Ascending aorta (tissue), 2 donors: ENCODE measurements around the gene GPR37L1. TPM values are rescaled to one million over a fixed set of nuclear protein-coding genes. Genes with fewer than 3 reads are reported as not detected.

ENCODE experiments used
- DNase-seq, 2 donors: peaks; one replicate each; pipeline ENCODE4 v3.0.0-alpha.2; 2019; ENCODE audit warnings: low spot score in 2 of 2
- H3K27ac ChIP-seq, 2 donors: fragments of 200-600 bp; sonication (generic); one replicate each; pipeline ENCODE4 v1.5.1; 2016 to 2017; ENCODE audit warnings: mild to moderate bottlenecking in 1 of 2
- H3K27me3 ChIP-seq: fragments of 200-600 bp; sonication (generic); one replicate; pipeline ENCODE4 v1.5.1; 2017
- H3K36me3 ChIP-seq, 2 donors: fragments of 200-600 bp; sonication (generic); one replicate each; pipeline ENCODE4 v1.5.1; 2016
- H3K4me1 ChIP-seq, 2 donors: fragments of 200-600 bp; sonication (generic); one replicate each; pipeline ENCODE4 v1.5.1; 2016 to 2017; ENCODE audit warnings: mild to moderate bottlenecking in 1 of 2
- H3K4me3 ChIP-seq, 2 donors: fragments of 200-600 bp; sonication (generic); one replicate each; pipeline ENCODE4 v1.5.1; 2016 to 2017; ENCODE audit warnings: mild to moderate bottlenecking in 1 of 2
- H3K9me3 ChIP-seq, 2 donors: fragments of 200-600 bp; sonication (generic); one replicate each; pipeline ENCODE4 v1.5.1; 2016
- intact Hi-C: fragments of 100-400 bp; cut with DNase I; formaldehyde crosslinking; loops from one replicate; pipeline ENCODE4 v1.15.1; 2023
- total RNA-seq: library from RNA; depleted of rRNA; stranded (reverse); fragments of >200 nt; gene quantifications from one replicate; pipeline ENCODE4 v1.1.0, GENCODE V29; 2016
- TF ChIP-seq, protein P1 (sequence below), 3 experiments: fragments of 200-600 bp in 2 of 3; fragments of 450-650 bp in 1 of 3; sonication (generic) in 2 of 3; IDR thresholded peaks; one replicate each; pipeline ENCODE4 v1.5.1; 2016 to 2019; ENCODE audit warnings: antibody characterized with exemption in 3 of 3, mild to moderate bottlenecking in 1 of 3, moderate library complexity in 1 of 3

GPR37L1 gene
- total RNA-seq, 1 donor from 2014 or later = not detected

GRCh38 chr1:202112859-202113689 is 9.6 kb upstream of the GPR37L1 start:
- TF ChIP-seq, protein P1, sequence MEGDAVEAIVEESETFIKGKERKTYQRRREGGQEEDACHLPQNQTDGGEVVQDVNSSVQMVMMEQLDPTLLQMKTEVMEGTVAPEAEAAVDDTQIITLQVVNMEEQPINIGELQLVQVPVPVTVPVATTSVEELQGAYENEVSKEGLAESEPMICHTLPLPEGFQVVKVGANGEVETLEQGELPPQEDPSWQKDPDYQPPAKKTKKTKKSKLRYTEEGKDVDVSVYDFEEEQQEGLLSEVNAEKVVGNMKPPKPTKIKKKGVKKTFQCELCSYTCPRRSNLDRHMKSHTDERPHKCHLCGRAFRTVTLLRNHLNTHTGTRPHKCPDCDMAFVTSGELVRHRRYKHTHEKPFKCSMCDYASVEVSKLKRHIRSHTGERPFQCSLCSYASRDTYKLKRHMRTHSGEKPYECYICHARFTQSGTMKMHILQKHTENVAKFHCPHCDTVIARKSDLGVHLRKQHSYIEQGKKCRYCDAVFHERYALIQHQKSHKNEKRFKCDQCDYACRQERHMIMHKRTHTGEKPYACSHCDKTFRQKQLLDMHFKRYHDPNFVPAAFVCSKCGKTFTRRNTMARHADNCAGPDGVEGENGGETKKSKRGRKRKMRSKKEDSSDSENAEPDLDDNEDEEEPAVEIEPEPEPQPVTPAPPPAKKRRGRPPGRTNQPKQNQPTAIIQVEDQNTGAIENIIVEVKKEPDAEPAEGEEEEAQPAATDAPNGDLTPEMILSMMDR (IDR thresholded peaks at IDR 0.05) = no peak
- no peak for DNase-seq
- Histone ChIP-seq H3K27me3 (no peaks in the 10 kb centered on the region), H3K27ac (peak overlapping the region; percentile 1 to 70), H3K9me3 (no peaks in the 10 kb centered on the region), H3K36me3 (no peaks in the 10 kb centered on the region), H3K4me1 (peaks cover 9 to 14% of the 10 kb centered on the region in 2 donors), H3K4me3 (no peak overlapping the region)
- intact Hi-C loops = no loop called here

DNA sequence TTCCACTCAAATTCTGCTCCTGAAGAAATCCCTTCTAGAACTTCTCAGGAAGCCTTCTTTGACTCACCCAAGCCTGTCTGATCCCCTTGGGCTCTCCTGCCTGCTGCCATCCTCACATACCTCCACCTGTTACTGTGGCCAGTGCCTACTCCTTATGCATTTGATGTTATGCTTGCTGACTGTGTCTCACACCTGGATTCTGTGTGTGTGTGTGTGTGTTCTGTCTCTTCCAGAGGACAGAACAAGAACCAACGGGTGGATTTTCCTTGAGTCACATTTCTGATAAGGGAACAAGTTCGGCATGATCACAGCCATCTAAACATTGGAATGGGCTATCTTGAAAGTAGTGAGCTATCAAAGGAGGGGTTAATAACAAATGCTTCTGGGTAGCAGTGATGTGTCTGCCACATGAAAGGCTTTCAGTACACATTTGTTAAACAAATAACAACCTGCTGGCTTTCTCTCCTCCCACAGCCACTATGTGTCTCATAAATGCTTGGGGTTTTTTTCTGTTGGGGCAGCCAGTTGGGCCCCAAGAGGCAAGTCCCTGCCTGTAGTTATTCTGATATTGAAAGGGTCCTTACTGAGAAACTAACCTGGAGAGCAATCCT is 8.9 kb upstream of the GPR37L1 start:
- intact Hi-C loops = no loop called here
- Histone ChIP-seq H3K36me3 (no peaks in the 10 kb centered on the region), H3K9me3 (no peaks in the 10 kb centered on the region), H3K27ac (peak overlapping the region; percentile 1 to 70), H3K4me3 (no peak overlapping the region), H3K27me3 (no peaks in the 10 kb centered on the region), H3K4me1 (peaks cover 9 to 14% of the 10 kb centered on the region in 2 donors)
- DNase-seq = no peak
- TF ChIP-seq, protein P1 (IDR thresholded peaks at IDR 0.05) = no peak

DNA sequence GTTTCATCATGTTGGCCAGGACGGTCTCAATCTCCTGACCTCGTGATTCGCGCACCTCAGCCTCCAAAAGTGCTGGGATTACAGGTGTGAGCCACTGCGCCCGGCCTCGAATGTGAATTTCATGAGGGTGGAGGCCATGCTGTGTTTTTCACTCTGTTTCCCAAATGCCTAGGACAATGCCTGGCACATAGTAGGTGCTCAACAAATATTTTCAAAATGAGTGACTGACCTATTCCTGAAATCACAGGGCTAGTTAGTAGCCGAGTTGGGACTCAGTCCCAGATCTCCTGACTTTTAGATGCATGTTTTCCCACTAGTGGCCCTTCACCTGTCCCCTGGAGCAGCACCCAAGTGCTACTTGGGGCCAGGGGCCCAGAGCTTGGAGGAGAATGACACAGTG is 6.4 kb upstream of the GPR37L1 start:
- Histone ChIP-seq H3K27ac (no peak overlapping the region), H3K4me1 (peaks cover 9 to 14% of the 10 kb centered on the region in 2 donors), H3K4me3 (no peak overlapping the region), H3K27me3 (no peaks in the 10 kb centered on the region), H3K9me3 (no peaks in the 10 kb centered on the region), H3K36me3 (no peaks in the 10 kb centered on the region)
- TF ChIP-seq, protein P1 (IDR thresholded peaks at IDR 0.05) = no peak
- intact Hi-C loops = no loop called here
- no peak for DNase-seq

DNA sequence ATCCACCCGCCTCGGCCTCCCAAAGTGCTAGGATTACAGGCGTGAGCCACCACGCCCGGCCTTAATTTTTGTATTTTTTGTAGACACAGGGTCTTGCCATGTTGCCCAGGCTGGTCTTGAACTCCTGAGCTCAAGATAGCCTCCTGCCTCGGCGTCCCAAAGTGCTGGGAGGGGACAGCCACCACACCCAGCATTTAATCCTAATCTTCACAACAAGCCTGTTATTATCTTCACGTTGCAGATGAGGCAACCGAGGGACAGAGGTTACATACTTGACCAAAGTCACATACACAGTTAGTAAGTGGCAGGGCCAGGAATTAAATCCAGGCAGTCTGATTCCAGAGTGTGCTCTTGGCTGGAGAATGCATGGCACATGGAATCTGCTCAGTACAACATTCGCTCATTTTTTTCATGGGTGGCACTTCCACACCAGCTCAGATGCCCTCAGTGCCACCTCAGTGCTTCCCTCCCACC is 4.8 kb upstream of the GPR37L1 start:
- Histone ChIP-seq H3K9me3 (no peaks in the 10 kb centered on the region), H3K36me3 (no peaks in the 10 kb centered on the region), H3K4me3 (no peak overlapping the region), H3K4me1 (peaks cover 8 to 9% of the 10 kb centered on the region in 2 donors), H3K27ac (no peak overlapping the region), H3K27me3 (no peaks in the 10 kb centered on the region)
- TF ChIP-seq, protein P1 (IDR thresholded peaks at IDR 0.05) = no peak
- intact Hi-C loops = no loop called here
- DNase-seq = no peak

DNA sequence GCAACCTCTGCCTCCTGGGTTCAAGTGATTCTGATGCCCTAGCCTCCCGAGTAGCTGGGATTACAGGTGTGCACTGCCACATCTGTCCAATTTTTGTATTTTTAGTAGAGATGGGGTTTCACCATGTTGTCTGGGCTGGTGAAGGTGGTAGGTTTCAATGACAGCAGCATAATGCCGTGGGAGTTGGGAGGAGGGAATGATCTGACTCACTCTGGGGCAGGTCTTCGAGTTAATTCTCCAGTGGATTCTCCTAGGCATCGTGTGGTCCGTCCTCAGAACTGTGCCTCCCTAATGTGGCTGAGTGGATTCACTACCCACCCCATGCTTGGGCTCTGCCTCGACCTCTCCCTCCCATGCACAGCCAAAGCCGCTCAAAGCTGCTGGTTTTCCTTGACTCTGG is 1.7 kb upstream of the GPR37L1 start:
- no peaks in the 10 kb centered on the region for H3K4me1 ChIP-seq
- DNase-seq = no peak
- H3K27ac ChIP-seq = no peak overlapping the region
- intact Hi-C loops = no loop called here
- no peaks in the 10 kb centered on the region for H3K9me3 ChIP-seq
- no peaks in the 10 kb centered on the region for H3K27me3 ChIP-seq
- TF ChIP-seq, protein P1 (IDR thresholded peaks at IDR 0.05) = no peak
- H3K36me3 ChIP-seq = no peaks in the 10 kb centered on the region
- no peak overlapping the region for H3K4me3 ChIP-seq
